Tibial nerve (tissue), 4 donors: ENCODE results near the gene RIPOR3.

Experiments used
- CTCF ChIP-seq, 5 experiments: fragments of 200-600 bp in 3 of 5; fragments of 450-650 bp in 2 of 5; sonication (generic) in 3 of 5; IDR thresholded peaks; one replicate each; pipeline ENCODE4 v1.5.1; 2016 to 2019; ENCODE audit warnings: antibody characterized with exemption in 5 of 5, mild to moderate bottlenecking in 3 of 5, moderate library complexity in 2 of 5
- EP300 ChIP-seq, 2 donors: sonication (generic); formaldehyde crosslinking; IDR thresholded peaks; one replicate each; pipeline ENCODE4 v1.6.1; 2017; ENCODE audit warnings: antibody characterized with exemption in 2 of 2, mild to moderate bottlenecking in 1 of 2
- POLR2A ChIP-seq, 2 donors: fragments of 450-650 bp; IDR thresholded peaks; one replicate each; pipeline ENCODE4 v1.6.1; 2017; ENCODE audit warnings: antibody characterized with exemption in 2 of 2, mild to moderate bottlenecking in 2 of 2, moderate library complexity in 2 of 2

- TF ChIP-seq CTCF (IDR thresholded peaks at IDR 0.05) (no peak), POLR2A (IDR thresholded peaks at IDR 0.05) (no peak), EP300 (IDR thresholded peaks at IDR 0.05) (peak in 1 of 2 donors; percentile 85)
Observed at GRCh38 chr20:50646483-50646996, 44.8 kb downstream of the RIPOR3 start.
